Psoas muscle (tissue), 7 donors: ENCODE data around the gene KRT75. TPM values are rescaled to one million over a fixed set of nuclear protein-coding genes. Genes with fewer than 3 reads are reported as not detected.

Source experiments
- polyA plus RNA-seq, 3 donors: library from polyadenylated mRNA; stranded (reverse); fragments of 200-250 nt; gene quantifications; one replicate each; pipeline ENCODE4 v1.2.3, GENCODE V29; 2013
- total RNA-seq, 4 donors: library from RNA; stranded (reverse); fragmentation: NEBNext Ultra II Directional in 2 of 4; extraction: Animal tissue kit (Norgen Biotek cat#: 25700) in 2 of 4; gene quantifications; one replicate each; pipeline versions ENCODE4 v1.2.1 to v1.2.4, GENCODE V29; 2021 to 2023
- donor health status: healthy with polysubstance abuse.
- donor health status: DM: no; HTN: no; CAD: no; lungs with moderate emphysema.
- donor health status: Bipolar disorder and iron deficiency.
- donor health status: healthy.
- donor health status: DM: no; HTN: no; CAD: no.
- donor health status: DM: no; HTN: no; CAD: no.
- donor health status: DM: yes; HTN: yes; CAD: no.

Gene KRT75
- total and polyA plus RNA-seq, 7 donors: not detected

Other genes starting within 250 kb of the KRT75 start
- 10 to 100 TPM in 1 of 4 donors, 1 to 10 TPM in 2, under 1 TPM in 1; 0.11 to 14.0 (median 2.9) TPM for gene KRT80, start 242.4 kb downstream of the KRT75 start, total RNA-seq
- under 1 TPM; 0.13 to 0.44 (median 0.24) TPM for gene KRT80, start 242.4 kb downstream of the KRT75 start, polyA plus RNA-seq
- 1 to 10 TPM in 3 of 4 donors, under 1 TPM in 1; 0.39 to 3.9 (median 1.9) TPM for gene KRT7, start 201.1 kb downstream of the KRT75 start, total RNA-seq
- 1 to 10 TPM in 2 of 3 donors, under 1 TPM in 1; 0.56 to 2.2 (median 1.6) TPM for gene KRT7, start 201.1 kb downstream of the KRT75 start, polyA plus RNA-seq
- under 1 TPM in 1 of 4 donors, not detected in 3; 0.77 TPM for gene KRT86, start 159.7 kb downstream of the KRT75 start, total RNA-seq
- under 1 TPM in 2 of 3 donors, not detected in 1; 0.01 to 0.05 TPM for gene KRT86, start 159.7 kb downstream of the KRT75 start, polyA plus RNA-seq
- gene KRT81, start 142.8 kb downstream of the KRT75 start, total RNA-seq: not detected
- under 1 TPM in 2 of 3 donors, not detected in 1; 0.03 to 0.14 TPM for gene KRT81, start 142.8 kb downstream of the KRT75 start, polyA plus RNA-seq
- not detected for gene KRT83, start 113.0 kb downstream of the KRT75 start, total RNA-seq
- gene KRT83, start 113.0 kb downstream of the KRT75 start, polyA plus RNA-seq: not detected
- gene KRT85, start 66.9 kb downstream of the KRT75 start, total RNA-seq: not detected
- gene KRT85, start 66.9 kb downstream of the KRT75 start, polyA plus RNA-seq: not detected
- gene KRT84, start 48.7 kb downstream of the KRT75 start, total RNA-seq: not detected
- not detected for gene KRT84, start 48.7 kb downstream of the KRT75 start, polyA plus RNA-seq
- not detected for gene KRT82, start 28.0 kb downstream of the KRT75 start, total RNA-seq
- gene KRT82, start 28.0 kb downstream of the KRT75 start, polyA plus RNA-seq: not detected
- gene KRT6B, start 17.8 kb upstream of the KRT75 start, total RNA-seq: under 1 TPM in 2 of 4 donors, not detected in 2; 0.26 to 0.32 TPM
- under 1 TPM in 2 of 3 donors, not detected in 1; 0.04 TPM for gene KRT6B, start 17.8 kb upstream of the KRT75 start, polyA plus RNA-seq
- under 1 TPM in 2 of 4 donors, not detected in 2; 0.21 to 0.24 TPM for gene KRT6C, start 39.4 kb upstream of the KRT75 start, total RNA-seq
- gene KRT6C, start 39.4 kb upstream of the KRT75 start, polyA plus RNA-seq: under 1 TPM in 1 of 3 donors, not detected in 2; 0.04 TPM
- 1 to 10 TPM in 2 of 4 donors, under 1 TPM in 1, not detected in 1; 0.53 to 1.4 (median 1.2) TPM for gene KRT6A, start 58.9 kb upstream of the KRT75 start, total RNA-seq
- gene KRT6A, start 58.9 kb upstream of the KRT75 start, polyA plus RNA-seq: under 1 TPM; 0.13 to 0.51 (median 0.35) TPM
- 1 to 10 TPM in 1 of 4 donors, under 1 TPM in 2, not detected in 1; 0.61 to 1.4 (median 0.85) TPM for gene KRT5, start 86.0 kb upstream of the KRT75 start, total RNA-seq
- gene KRT5, start 86.0 kb upstream of the KRT75 start, polyA plus RNA-seq: under 1 TPM; 0.21 to 0.86 (median 0.48) TPM
- gene KRT71, start 118.8 kb upstream of the KRT75 start, total RNA-seq: not detected
- not detected for gene KRT71, start 118.8 kb upstream of the KRT75 start, polyA plus RNA-seq
- gene KRT74, start 139.5 kb upstream of the KRT75 start, total RNA-seq: not detected
- not detected for gene KRT74, start 139.5 kb upstream of the KRT75 start, polyA plus RNA-seq
- not detected for gene KRT72, start 167.1 kb upstream of the KRT75 start, total RNA-seq
- gene KRT72, start 167.1 kb upstream of the KRT75 start, polyA plus RNA-seq: not detected
- gene KRT73, start 184.2 kb upstream of the KRT75 start, total RNA-seq: not detected
- gene KRT73, start 184.2 kb upstream of the KRT75 start, polyA plus RNA-seq: not detected
- not detected for gene KRT2, start 217.8 kb upstream of the KRT75 start, total RNA-seq
- gene KRT2, start 217.8 kb upstream of the KRT75 start, polyA plus RNA-seq: not detected
- 1 to 10 TPM in 1 of 4 donors, under 1 TPM in 2, not detected in 1; 0.16 to 1.1 (median 0.25) TPM for gene KRT1, start 246.0 kb upstream of the KRT75 start, total RNA-seq
- gene KRT1, start 246.0 kb upstream of the KRT75 start, polyA plus RNA-seq: under 1 TPM in 1 of 3 donors, not detected in 2; 0.13 TPM